RWPE2 (cell line): ENCODE data around the gene TRIM2.

Source experiments
- ATAC-seq: fragments of 200-7000 bp; cut with Tn5 transposase; 3 replicates; pipeline ENCODE4 v1.9.1; 2021; ENCODE audit warnings: low read depth
- DNase-seq: peaks from one replicate; pipeline ENCODE4 v3.0.0-alpha.2; 2020; ENCODE audit warnings: low spot score
- H3K27ac ChIP-seq: fragments of 450-650 bp; 2 replicates; pipeline ENCODE4 v1.5.1; 2017; ENCODE audit warnings: mild to moderate bottlenecking; ENCODE audit not compliant: poor library complexity, severe bottlenecking
- H3K27me3 ChIP-seq: fragments of 250-450 bp; sonication (Bioruptor Pico); 2 replicates; pipeline ENCODE4 v1.5.1; 2021; ENCODE audit warnings: mild to moderate bottlenecking, moderate library complexity; ENCODE audit not compliant: insufficient read depth, poor library complexity, severe bottlenecking
- H3K36me3 ChIP-seq: fragments of 250-450 bp; sonication (Bioruptor Pico); 2 replicates; pipeline ENCODE4 v1.5.1; 2020; ENCODE audit warnings: low read depth, mild to moderate bottlenecking, moderate library complexity
- H3K4me1 ChIP-seq: fragments of 250-450 bp; sonication (Bioruptor Pico); 2 replicates; pipeline ENCODE4 v1.5.1; 2021; ENCODE audit warnings: mild to moderate bottlenecking, moderate library complexity; ENCODE audit not compliant: insufficient read depth, poor library complexity, severe bottlenecking
- H3K4me3 ChIP-seq: fragments of 250-450 bp; sonication (Bioruptor Pico); 2 replicates; pipeline ENCODE4 v1.5.1; 2021; ENCODE audit warnings: mild to moderate bottlenecking, moderate library complexity; ENCODE audit not compliant: severe bottlenecking
- H3K9me3 ChIP-seq: fragments of 250-450 bp; sonication (Bioruptor Pico); 2 replicates; pipeline ENCODE4 v1.5.1; 2021; ENCODE audit warnings: mild to moderate bottlenecking, moderate library complexity; ENCODE audit not compliant: severe bottlenecking
- TF ChIP-seq, protein P1 (sequence below): fragments of 450-650 bp; IDR thresholded peaks from one replicate; pipeline ENCODE4 v1.5.1; 2017; ENCODE audit warnings: mild to moderate bottlenecking, moderate library complexity; ENCODE audit not compliant: poor library complexity, severe bottlenecking

The TRIM2 gene

GRCh38 chr4:153345012-153345981, 141.1 kb downstream of the TRIM2 start:
- peaks cover 3% of the 10 kb centered on the region for H3K36me3 ChIP-seq
- H3K27me3 ChIP-seq, result no peaks in the 10 kb centered on the region
- peak; percentile 57 for DNase-seq
- peak overlapping the region; percentile 94 for H3K4me3 ChIP-seq
- TF ChIP-seq, protein P1, sequence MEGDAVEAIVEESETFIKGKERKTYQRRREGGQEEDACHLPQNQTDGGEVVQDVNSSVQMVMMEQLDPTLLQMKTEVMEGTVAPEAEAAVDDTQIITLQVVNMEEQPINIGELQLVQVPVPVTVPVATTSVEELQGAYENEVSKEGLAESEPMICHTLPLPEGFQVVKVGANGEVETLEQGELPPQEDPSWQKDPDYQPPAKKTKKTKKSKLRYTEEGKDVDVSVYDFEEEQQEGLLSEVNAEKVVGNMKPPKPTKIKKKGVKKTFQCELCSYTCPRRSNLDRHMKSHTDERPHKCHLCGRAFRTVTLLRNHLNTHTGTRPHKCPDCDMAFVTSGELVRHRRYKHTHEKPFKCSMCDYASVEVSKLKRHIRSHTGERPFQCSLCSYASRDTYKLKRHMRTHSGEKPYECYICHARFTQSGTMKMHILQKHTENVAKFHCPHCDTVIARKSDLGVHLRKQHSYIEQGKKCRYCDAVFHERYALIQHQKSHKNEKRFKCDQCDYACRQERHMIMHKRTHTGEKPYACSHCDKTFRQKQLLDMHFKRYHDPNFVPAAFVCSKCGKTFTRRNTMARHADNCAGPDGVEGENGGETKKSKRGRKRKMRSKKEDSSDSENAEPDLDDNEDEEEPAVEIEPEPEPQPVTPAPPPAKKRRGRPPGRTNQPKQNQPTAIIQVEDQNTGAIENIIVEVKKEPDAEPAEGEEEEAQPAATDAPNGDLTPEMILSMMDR, result no peak
- H3K9me3 ChIP-seq, result no peaks in the 10 kb centered on the region
- H3K4me1 ChIP-seq, result peaks cover 7% of the 10 kb centered on the region
- peak; percentile 55 for ATAC-seq
- peak overlapping the region; percentile 65 for H3K27ac ChIP-seq

- Histone ChIP-seq H3K36me3 (peaks cover 9% of the 10 kb centered on the region), H3K9me3 (no peaks in the 10 kb centered on the region), H3K4me1 (peaks cover 7% of the 10 kb centered on the region), H3K27me3 (no peaks in the 10 kb centered on the region), H3K27ac (no peak overlapping the region), H3K4me3 (peak overlapping the region; percentile 94)
- ATAC-seq (no peak), DNase-seq (no peak)
- TF ChIP-seq, protein P1, result no peak
These were observed 141.8 kb downstream of the TRIM2 start for GRCh38 chr4:153346031-153346430.

DNA sequence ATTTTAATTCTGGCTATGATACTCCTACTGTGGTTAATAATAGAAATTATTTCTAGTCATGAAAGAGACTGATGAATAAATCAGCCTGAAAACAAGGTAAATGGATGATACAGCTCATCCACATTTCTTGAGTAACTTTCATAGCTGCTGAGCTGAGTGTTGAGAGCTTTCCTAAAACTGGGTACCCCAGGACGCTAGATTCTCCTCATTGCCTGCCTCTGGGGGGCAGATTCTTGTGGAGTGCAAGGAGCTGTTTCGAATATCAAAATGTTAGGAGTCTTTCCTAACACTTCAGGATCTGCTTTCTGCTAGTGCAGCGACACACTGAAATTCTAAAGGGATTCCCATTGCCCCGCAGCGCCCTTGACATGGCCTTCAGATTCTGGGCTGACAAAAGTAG, 142.3 kb downstream of the TRIM2 start:
- Histone ChIP-seq H3K4me3 (no peak overlapping the region), H3K4me1 (peaks cover 6% of the 10 kb centered on the region), H3K27me3 (no peaks in the 10 kb centered on the region), H3K27ac (no peak overlapping the region), H3K36me3 (peaks cover 14% of the 10 kb centered on the region), H3K9me3 (no peaks in the 10 kb centered on the region)
- ATAC-seq (no peak), DNase-seq (no peak)
- TF ChIP-seq, protein P1, result no peak

- no peak for DNase-seq
- Histone ChIP-seq H3K9me3 (no peaks in the 10 kb centered on the region), H3K36me3 (peaks cover 19% of the 10 kb centered on the region), H3K27me3 (no peaks in the 10 kb centered on the region), H3K27ac (no peak overlapping the region), H3K4me1 (peaks cover under 1% of the 10 kb centered on the region), H3K4me3 (no peak overlapping the region)
- no peak for ATAC-seq
- TF ChIP-seq, protein P1, result no peak
These were observed 142.9 kb downstream of the TRIM2 start for GRCh38 chr4:153347117-153347516.

DNA sequence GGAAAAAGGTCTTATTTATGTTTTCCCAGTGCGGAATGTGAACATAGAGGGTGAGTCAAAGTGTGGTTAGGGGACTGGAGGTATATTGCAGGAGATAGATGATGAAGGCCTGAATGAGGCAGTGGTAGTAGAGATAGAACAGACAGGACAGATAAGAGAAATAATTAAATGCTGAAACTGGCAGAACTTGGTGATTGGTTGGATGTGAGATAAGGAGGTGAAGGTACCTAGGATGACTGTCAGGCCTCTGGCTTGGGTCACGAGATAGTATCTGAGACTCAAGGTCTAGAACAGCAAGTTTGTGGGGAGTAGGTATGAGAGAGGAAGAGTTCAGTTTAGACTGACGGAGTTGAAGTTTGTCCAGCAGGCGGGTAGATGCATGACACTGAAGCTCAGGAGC, 143.8 kb downstream of the TRIM2 start:
- H3K4me1 ChIP-seq, result no peaks in the 10 kb centered on the region
- H3K36me3 ChIP-seq, result peaks cover 19% of the 10 kb centered on the region

More for the DNA sequence above, 143.8 kb downstream of the TRIM2 start:
- DNase-seq (no peak), ATAC-seq (no peak)
- no peak overlapping the region for H3K4me3 ChIP-seq
- no peaks in the 10 kb centered on the region for H3K27me3 ChIP-seq
- TF ChIP-seq, protein P1, result no peak
- no peaks in the 10 kb centered on the region for H3K9me3 ChIP-seq
- no peak overlapping the region for H3K27ac ChIP-seq
